ENCODE measurements around the gene DLL1.
"Not testable (repeated sequence)": the region's sequence is repeated elsewhere in the genome, so short reads cannot be mapped to it uniquely, and the experiment has no call there.

DLL1 gene

GRCh38 chr6:170269151-170269845 is 21.6 kb downstream of the DLL1 start:
- DNase-seq (ENCODE audit: low read depth in 2 of 2, low spot score in 1 of 2), result no peak

GRCh38 chr6:170268216-170269129 is 22.4 kb downstream of the DLL1 start:
- DNase-seq (ENCODE audit: low read depth in 2 of 2, low spot score in 1 of 2), result no peak

GRCh38 chr6:170267688-170268087 is 23.2 kb downstream of the DLL1 start:
- no peak for DNase-seq (ENCODE audit: low read depth in 2 of 2, low spot score in 1 of 2)

- DNase-seq (ENCODE audit: low read depth in 2 of 2, low spot score in 1 of 2), result no peak
These were observed 24.6 kb downstream of the DLL1 start for GRCh38 chr6:170266061-170266825.

GRCh38 chr6:170265655-170266054 is 25.2 kb downstream of the DLL1 start:
- no peak for DNase-seq (ENCODE audit: low read depth in 2 of 2, low spot score in 1 of 2)

GRCh38 chr6:170264644-170265043 is 26.2 kb downstream of the DLL1 start:
- not testable (repeated sequence) for DNase-seq (ENCODE audit: low read depth in 2 of 2, low spot score in 1 of 2)

- DNase-seq (ENCODE audit: low read depth in 2 of 2, low spot score in 1 of 2), result no peak
These were observed 26.8 kb downstream of the DLL1 start for GRCh38 chr6:170264086-170264485.

- no peak for DNase-seq (ENCODE audit: low read depth in 2 of 2, low spot score in 1 of 2)
These were observed 27.5 kb downstream of the DLL1 start for GRCh38 chr6:170263410-170263809.

- DNase-seq (ENCODE audit: low read depth in 2 of 2, low spot score in 1 of 2), result no peak
These were observed 28.3 kb downstream of the DLL1 start for GRCh38 chr6:170262489-170263088.

GRCh38 chr6:170261643-170262488 is 29.0 kb downstream of the DLL1 start:
- no peak for DNase-seq (ENCODE audit: low read depth in 2 of 2, low spot score in 1 of 2)

- DNase-seq (ENCODE audit: low read depth in 2 of 2, low spot score in 1 of 2), result no peak
These were observed 30.2 kb downstream of the DLL1 start for GRCh38 chr6:170260686-170261085.

- DNase-seq (ENCODE audit: low read depth in 2 of 2, low spot score in 1 of 2), result no peak
These were observed 31.6 kb downstream of the DLL1 start for GRCh38 chr6:170259278-170259677.

GRCh38 chr6:170258407-170258806 is 32.5 kb downstream of the DLL1 start:
- no peak for DNase-seq (ENCODE audit: low read depth in 2 of 2, low spot score in 1 of 2)

GRCh38 chr6:170257376-170257775 is 33.5 kb downstream of the DLL1 start:
- DNase-seq (ENCODE audit: low read depth in 2 of 2, low spot score in 1 of 2), result no peak

- DNase-seq (ENCODE audit: low read depth in 2 of 2, low spot score in 1 of 2), result no peak
These were observed 34.2 kb downstream of the DLL1 start for GRCh38 chr6:170256641-170257040.

GRCh38 chr6:170255426-170256125 is 35.3 kb downstream of the DLL1 start:
- no peak for DNase-seq (ENCODE audit: low read depth in 2 of 2, low spot score in 1 of 2)

- DNase-seq (ENCODE audit: low read depth in 2 of 2, low spot score in 1 of 2), result no peak
These were observed 36.3 kb downstream of the DLL1 start for GRCh38 chr6:170254315-170255213.

- DNase-seq (ENCODE audit: low read depth in 2 of 2, low spot score in 1 of 2), result no peak
These were observed 37.0 kb downstream of the DLL1 start for GRCh38 chr6:170253910-170254269.

Measured in stimulated activated CD8-positive, alpha-beta memory T cell treated with anti-CD3 and anti-CD28 coated beads, Interleukin-4, amount 100 ng/mL, for 4 hours (primary cell).